NCI-H1092 (cell line): ENCODE data around the gene AOC1.
"Not testable (repeated sequence)": the region's sequence is repeated elsewhere in the genome, so short reads cannot be mapped to it uniquely, and the experiment has no call there.

Source experiments
- DNase-seq: peaks from one replicate; lab custom pipeline; 2025; lab: John Stamatoyannopoulos, UW

Gene AOC1

GRCh38 chr7:150852371-150852905 lies at the start of gene AOC1:
Gene AOC1 (plus strand): TSS chr7:150852517. CDS start chr7:150856471, 3,954 bp downstream.
- DNase-seq: no peak

GRCh38 chr7:150803161-150803860 lies 49.0 kb upstream of the AOC1 start:
- no peak for DNase-seq

- no peak for DNase-seq
Observed at GRCh38 chr7:150804802-150805201, 47.5 kb upstream of the AOC1 start.

DNA sequence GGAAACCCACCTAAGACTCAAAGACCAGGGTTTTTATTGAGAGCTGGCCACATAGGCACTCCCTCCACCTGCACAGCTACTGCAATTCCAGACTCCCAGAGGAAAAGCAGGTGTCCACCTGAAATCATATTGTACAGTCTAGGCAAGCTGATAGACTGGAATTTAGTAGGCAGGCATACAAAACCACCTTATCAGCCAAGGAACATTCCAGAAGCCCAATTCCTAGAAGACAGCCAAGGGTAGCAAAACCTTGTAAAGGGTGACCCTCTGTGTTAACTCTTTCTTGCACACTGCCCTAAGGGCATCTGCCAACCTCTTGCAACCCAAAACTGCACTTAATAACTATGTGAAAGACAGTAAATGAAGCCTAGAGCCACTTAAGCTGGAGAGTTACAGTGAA lies 46.5 kb upstream of the AOC1 start:
- no peak for DNase-seq

GRCh38 chr7:150806454-150806853 lies 45.9 kb upstream of the AOC1 start:
- no peak for DNase-seq

GRCh38 chr7:150806863-150807262 lies 45.5 kb upstream of the AOC1 start:
- DNase-seq: no peak

DNA sequence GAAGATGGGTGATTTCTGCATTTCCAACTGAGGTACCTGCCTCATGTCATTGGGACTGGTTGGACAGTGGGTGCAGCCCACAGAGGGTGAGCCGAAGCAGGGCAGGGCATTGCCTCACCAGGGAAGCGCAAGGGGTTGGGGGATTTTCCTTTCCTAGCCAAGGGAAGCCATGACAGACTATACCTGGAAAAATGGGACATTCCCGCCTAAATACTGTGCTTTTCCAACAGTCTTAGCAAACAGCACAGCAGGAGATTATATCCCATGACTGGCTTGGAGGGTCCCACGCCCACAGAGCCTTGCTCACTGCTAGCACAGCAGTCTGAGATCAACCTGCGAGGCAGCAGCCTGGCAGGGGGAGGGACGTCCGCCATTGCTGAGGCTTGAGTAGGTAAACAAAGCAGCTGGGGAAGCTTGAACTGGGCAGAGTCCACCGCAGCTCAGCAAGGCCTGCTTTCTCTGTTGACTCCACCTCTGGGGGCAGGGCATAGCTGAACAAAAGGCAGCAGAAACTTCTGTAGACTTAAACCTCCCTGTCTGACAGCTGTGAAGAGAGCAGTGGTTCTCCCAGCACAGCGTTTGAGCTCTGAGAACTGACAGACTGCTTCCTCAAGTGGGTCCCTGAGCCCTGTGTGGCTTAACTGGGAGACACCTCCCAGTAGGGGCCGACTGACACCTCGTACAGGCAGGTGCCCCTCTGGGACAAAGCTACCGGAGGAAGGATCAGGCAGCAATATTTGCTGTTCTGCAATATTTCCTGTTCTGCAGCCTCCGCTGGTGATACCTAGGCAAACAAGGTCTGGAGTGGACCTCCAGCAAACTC lies 44.5 kb upstream of the AOC1 start:
- DNase-seq: not testable (repeated sequence)

GRCh38 chr7:150814328-150815001 lies 37.9 kb upstream of the AOC1 start:
- no peak for DNase-seq

- DNase-seq: no peak
Observed at GRCh38 chr7:150818971-150819370, 33.3 kb upstream of the AOC1 start.

GRCh38 chr7:150820148-150820547 lies 32.2 kb upstream of the AOC1 start:
- no peak for DNase-seq

DNA sequence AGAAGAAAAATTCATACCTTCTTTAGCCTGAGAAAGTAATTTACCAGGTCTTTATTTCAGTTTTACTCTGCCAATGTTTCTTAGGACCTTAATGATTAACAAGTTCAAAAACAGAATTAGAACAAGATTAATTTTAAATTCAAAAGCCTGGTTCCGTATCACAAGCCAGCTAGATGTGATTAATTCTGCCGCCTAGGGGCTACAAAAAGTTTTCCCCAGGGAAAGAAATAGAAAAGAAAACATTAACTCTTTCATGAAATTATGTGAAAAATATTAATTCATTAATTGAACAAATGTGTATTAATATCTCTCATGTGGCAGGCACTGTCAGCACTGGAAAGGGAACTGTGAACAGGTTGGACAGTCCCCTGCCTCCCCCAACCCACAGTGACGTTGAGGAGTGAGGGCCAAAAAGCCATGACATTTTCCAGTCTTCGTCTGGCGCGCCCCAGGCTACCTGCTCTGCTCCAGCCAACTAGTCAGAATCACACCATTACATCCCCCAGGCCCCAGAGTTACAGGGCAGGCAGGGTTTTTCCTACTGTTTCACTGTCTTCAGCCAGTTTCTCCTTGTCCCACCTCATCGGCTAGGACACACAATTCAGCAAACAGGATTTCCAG lies 31.6 kb upstream of the AOC1 start:
- no peak for DNase-seq

GRCh38 chr7:150823043-150823442 lies 29.3 kb upstream of the AOC1 start:
- no peak for DNase-seq

- no peak for DNase-seq
Observed at GRCh38 chr7:150823484-150824126, 28.7 kb upstream of the AOC1 start.

DNA sequence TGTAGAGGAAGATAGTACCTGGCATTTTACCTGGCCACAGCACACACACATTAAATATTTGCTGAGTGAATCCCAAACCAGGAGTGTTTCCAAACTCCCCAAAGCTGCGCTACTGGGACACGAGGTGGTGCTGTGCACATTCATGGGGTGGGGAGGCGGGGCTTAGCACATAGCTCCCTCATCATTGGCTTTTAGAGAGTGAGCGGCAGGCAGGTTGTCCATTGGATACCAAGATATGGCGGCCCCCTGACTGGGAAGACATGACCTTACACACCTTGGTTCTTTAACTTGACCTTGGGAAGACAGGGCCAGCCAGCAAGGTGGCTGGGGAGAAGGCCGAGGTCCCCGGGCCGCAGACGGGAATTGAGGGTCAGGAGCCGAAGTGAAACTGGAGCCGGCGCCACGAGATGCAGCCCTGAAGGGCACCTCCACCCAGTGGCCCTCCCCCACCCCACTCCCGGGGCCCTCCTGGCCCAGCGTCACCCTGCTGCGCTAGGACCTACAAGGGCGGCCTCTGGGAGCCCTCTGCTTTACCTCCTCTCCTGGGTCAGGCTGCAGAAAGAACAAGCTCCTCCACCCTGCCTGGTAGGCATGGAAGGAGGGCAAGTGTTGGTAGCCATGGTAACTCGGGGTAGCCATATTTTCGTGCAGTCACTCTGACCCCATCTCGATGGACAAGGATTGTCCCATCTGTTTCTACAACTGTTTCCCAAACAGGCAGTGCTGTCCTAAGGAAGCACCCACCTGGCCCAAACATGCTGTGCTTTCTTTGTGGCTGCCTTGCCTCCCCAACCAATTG lies 27.7 kb upstream of the AOC1 start:
- DNase-seq: no peak

DNA sequence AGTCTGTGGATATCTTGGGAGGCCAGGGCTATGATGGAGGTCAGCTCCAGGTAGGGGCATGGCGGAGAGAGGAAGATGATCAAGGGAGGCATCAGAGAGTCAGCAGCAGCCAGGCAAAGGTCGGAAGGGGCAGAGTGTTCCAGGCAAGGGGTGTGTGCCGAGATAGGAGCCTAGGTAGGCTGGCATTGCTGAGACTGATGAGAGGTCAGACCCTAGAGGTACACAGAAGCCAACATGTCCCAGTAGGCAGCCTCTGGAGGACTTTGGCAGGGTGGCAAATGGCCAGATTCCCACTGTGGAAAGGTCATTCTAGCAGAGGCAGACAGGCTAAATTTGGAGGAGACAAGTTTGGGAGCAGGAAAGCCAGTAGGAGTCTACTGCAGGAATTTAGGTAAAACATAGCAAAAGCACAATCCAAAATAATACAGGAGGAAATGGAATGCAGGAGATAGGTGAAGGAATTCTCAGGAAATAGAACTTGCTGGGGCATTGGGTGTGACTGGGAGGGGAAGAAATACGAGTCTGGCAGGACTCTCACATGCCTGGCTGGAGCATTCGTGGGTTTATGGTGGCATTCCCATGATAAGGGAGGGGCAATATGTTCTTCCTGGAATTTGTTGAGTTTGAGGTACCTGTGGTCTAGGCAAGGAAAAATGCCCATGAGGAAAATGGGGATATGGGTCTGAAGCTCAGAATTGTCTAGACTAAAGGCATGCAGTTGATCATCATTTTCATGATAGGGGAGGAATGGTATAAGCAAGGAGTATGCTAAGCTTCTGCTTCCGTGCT lies 26.1 kb upstream of the AOC1 start:
- DNase-seq: no peak

- no peak for DNase-seq
Observed at GRCh38 chr7:150828384-150828783, 23.9 kb upstream of the AOC1 start.

DNA sequence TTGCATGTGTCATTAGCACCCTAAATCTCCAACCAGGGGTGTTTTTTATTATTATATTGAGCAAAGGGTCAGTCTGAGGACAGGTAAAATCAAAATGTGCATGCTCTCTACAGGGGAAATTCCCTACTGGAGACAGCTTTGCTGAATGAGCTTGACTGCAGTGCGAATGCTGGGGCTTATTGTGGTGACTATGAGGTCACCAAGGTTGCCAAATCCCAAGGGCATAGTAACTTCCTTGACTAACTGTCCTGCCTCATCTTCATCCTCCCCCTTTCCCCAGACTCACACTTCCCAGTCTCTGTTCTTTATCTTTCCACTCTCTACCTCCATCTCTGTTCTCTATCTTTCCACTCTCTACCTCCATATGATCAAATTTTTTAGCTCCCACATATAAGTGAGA lies 22.9 kb upstream of the AOC1 start:
- no peak for DNase-seq

DNA sequence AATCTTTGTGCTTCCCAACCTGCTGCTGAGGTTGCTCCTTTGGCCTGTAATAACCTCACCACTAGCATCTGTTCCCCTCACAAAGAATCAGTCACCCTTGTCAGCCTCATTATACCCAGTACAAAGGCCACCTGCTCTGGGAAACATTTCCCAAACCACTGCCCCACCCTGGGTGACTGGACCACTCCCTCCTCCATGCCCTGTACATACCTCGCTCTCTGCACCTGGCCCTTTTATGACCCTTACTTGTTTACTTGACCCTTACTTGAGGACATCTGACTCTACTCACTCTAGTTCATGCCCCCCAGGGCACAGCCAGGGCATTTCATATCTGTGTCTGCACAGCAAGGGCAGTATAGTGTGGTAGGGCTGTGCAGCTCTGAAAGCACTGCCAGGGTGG lies 21.4 kb upstream of the AOC1 start:
- peak; percentile 25 for DNase-seq

GRCh38 chr7:150831851-150832250 lies 20.5 kb upstream of the AOC1 start:
- no peak for DNase-seq

DNA sequence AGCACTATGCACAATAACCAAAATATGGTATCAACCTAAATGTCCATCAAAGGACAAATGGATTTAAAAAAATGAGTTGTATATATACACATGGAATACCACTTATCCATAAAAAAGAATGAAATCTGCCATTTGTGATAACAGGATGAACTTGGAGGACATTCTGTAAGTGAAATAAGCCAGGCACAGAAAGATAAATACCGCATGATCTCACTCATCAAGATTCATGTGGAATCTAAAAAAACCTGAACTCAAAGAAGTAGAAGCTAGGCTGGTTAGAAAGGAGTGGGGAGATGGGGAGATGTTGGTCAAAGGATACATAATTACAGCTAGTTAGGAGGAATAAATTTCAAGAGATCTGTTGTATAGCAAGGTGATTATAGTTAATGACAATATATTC lies 17.3 kb upstream of the AOC1 start:
- DNase-seq: no peak
